IPS-NIHi7 (cell line): ENCODE data around the gene KCNQ1.

ENCODE experiments used
- DNase-seq: peaks from one replicate; pipeline ENCODE4 v3.0.0; 2012; ENCODE audit warnings: mixed read lengths; ENCODE audit errors: extremely low spot score

KCNQ1 gene

GRCh38 chr11:2761131-2762030 is 316.6 kb downstream of the KCNQ1 start:
- no peak for DNase-seq

- DNase-seq: no peak
These were observed 317.2 kb downstream of the KCNQ1 start for GRCh38 chr11:2762031-2762380.

- no peak for DNase-seq
These were observed 317.6 kb downstream of the KCNQ1 start for GRCh38 chr11:2762451-2762850.

- no peak for DNase-seq
These were observed 319.2 kb downstream of the KCNQ1 start for GRCh38 chr11:2763984-2764383.

GRCh38 chr11:2765491-2765890 is 320.7 kb downstream of the KCNQ1 start:
- DNase-seq: no peak

- DNase-seq: no peak
These were observed 321.4 kb downstream of the KCNQ1 start for GRCh38 chr11:2766166-2766565.

- no peak for DNase-seq
These were observed 322.3 kb downstream of the KCNQ1 start for GRCh38 chr11:2767071-2767470.

- no peak for DNase-seq
These were observed 323.0 kb downstream of the KCNQ1 start for GRCh38 chr11:2767801-2768200.

GRCh38 chr11:2768471-2769408 is 323.9 kb downstream of the KCNQ1 start:
- DNase-seq: no peak

- no peak for DNase-seq
These were observed 324.7 kb downstream of the KCNQ1 start for GRCh38 chr11:2769409-2770095.

GRCh38 chr11:2770096-2770751 is 325.4 kb downstream of the KCNQ1 start:
- no peak for DNase-seq

GRCh38 chr11:2770761-2771301 is 326.0 kb downstream of the KCNQ1 start:
- DNase-seq: no peak

- no peak for DNase-seq
These were observed 327.1 kb downstream of the KCNQ1 start for GRCh38 chr11:2771758-2772466.

GRCh38 chr11:2772544-2773031 is 327.8 kb downstream of the KCNQ1 start:
- DNase-seq: no peak

GRCh38 chr11:2774173-2775082 is 329.6 kb downstream of the KCNQ1 start:
- DNase-seq: no peak

GRCh38 chr11:2775083-2775625 is 330.3 kb downstream of the KCNQ1 start:
- no peak for DNase-seq

GRCh38 chr11:2775626-2776350 is 331.0 kb downstream of the KCNQ1 start:
- DNase-seq: no peak

GRCh38 chr11:2776351-2777061 is 331.7 kb downstream of the KCNQ1 start:
- no peak for DNase-seq
